ENCODE measurements around the gene B9D2. TPM values are rescaled to one million over a fixed set of nuclear protein-coding genes. Genes with fewer than 3 reads are reported as not detected.
"Not testable (repeated sequence)": the region's sequence is repeated elsewhere in the genome, so short reads cannot be mapped to it uniquely, and the experiment has no call there.

B9D2 gene
- polyA plus RNA-seq, 1 of the 3 experiments (the other 2 are of a cell fraction), result 13.3 TPM

- Histone ChIP-seq H3K9me2 (no peaks in the 10 kb centered on the region), H2AFZ (ENCODE audit: low read depth) (no peak overlapping the region), H3K27ac (ENCODE audit: low read depth in 2 of 2, low read length in 1 of 2) (peak overlapping the region in 1 of 2 experiments; percentile 79; a peak in 1 of 4 replicates), H3K4me3 (ENCODE audit: low read depth in 2 of 2, low read length in 1 of 2) (peak overlapping the region; percentile 65 to 99), H4K20me1 (ENCODE audit: insufficient read depth) (peaks cover 71% of the 10 kb centered on the region), H3K9me3 (no peaks in the 10 kb centered on the region), H3F3A (replicated peaks; ENCODE audit: insufficient read depth) (peaks cover 9% of the 10 kb centered on the region), H3K27me3 (ENCODE audit: insufficient read depth) (no peaks in the 10 kb centered on the region), H3K4me2 (peak overlapping the region; percentile 99), H3K79me2 (ENCODE audit: insufficient read depth) (peaks cover 78% of the 10 kb centered on the region), H3K4me1 (ENCODE audit: control insufficient read depth in 1 of 2, insufficient read depth in 2 of 2, low read depth in 1 of 2, low read length in 1 of 2) (peaks cover 0 to 33% of the 10 kb centered on the region in 2 experiments; a peak in 2 of 4 replicates), H3K36me3 (replicated peaks in 1 of 2; ENCODE audit: control insufficient read depth in 1 of 2, insufficient read depth in 2 of 2, low read length in 1 of 2) (peaks cover 0 to 38% of the 10 kb centered on the region in 2 experiments), H3K9ac (peak overlapping the region; percentile 92; the same call in 1 of the 2 replicates)
- ChIA-PET CTCF (interaction anchor here (0.7 to 3.4 kb wide), 4 partner anchors 10 to 43 kb away, joined by 3 to 29 read pairs (median 12); no protein-coding TSS in a partner anchor), POLR2A (interaction anchor here (0.7 kb wide), 1 partner anchor 26 kb away, joined by 3 read pairs; no protein-coding TSS in a partner anchor)
- DNase-seq, result peak; percentile 16
- TF ChIP-seq RXRA (IDR thresholded peaks at IDR 0.05; ENCODE audit: borderline replicate concordance, low read depth), result no peak
- no peak for TF ChIP-seq MEF2A (IDR thresholded peaks at IDR 0.05; ENCODE audit: borderline replicate concordance, low read depth)
- TF ChIP-seq USF2 (IDR thresholded peaks at IDR 0.05; ENCODE audit: borderline replicate concordance, low read depth, low read length), result no peak
- peak; percentile 6; the same call in 1 of the 2 replicates for TF ChIP-seq MAX (IDR thresholded peaks at IDR 0.05; ENCODE audit: low read depth)
- TF ChIP-seq SIN3A (IDR thresholded peaks at IDR 0.05; ENCODE audit: borderline replicate concordance, low read depth, low read length), result no peak
- 42% methylated on average over 22 of the region's 22 CpGs for WGBS (ENCODE audit: low lambda C conversion rate)
These were observed 13.1 kb downstream of the B9D2 start for GRCh38 chr19:41350735-41351338.

- DNase-seq; H3K4me1 ChIP-seq (ENCODE audit: control insufficient read depth in 1 of 2, insufficient read depth in 2 of 2, low read depth in 1 of 2, low read length in 1 of 2); H3K4me3 ChIP-seq (ENCODE audit: low read depth in 2 of 2, low read length in 1 of 2); CTCF ChIA-PET; H3K9me3 ChIP-seq; H3K9ac ChIP-seq; H3K27me3 ChIP-seq (ENCODE audit: insufficient read depth); H2AFZ ChIP-seq (ENCODE audit: low read depth); H3K27ac ChIP-seq (ENCODE audit: low read depth in 2 of 2, low read length in 1 of 2); H3K9me2 ChIP-seq; H3F3A ChIP-seq (replicated peaks; ENCODE audit: insufficient read depth); H3K4me2 ChIP-seq; POLR2A ChIA-PET: not testable (repeated sequence)
- Histone ChIP-seq H3K79me2 (ENCODE audit: insufficient read depth) (peaks cover 97% of the 10 kb centered on the region), H4K20me1 (ENCODE audit: insufficient read depth) (peaks cover 91% of the 10 kb centered on the region), H3K36me3 (replicated peaks in 1 of 2; ENCODE audit: control insufficient read depth in 1 of 2, insufficient read depth in 2 of 2, low read length in 1 of 2) (peaks cover 9 to 72% of the 10 kb centered on the region in 2 experiments)
- WGBS (ENCODE audit: low lambda C conversion rate), result 94% methylated on average over 9 of the region's 9 CpGs
These were observed 17.0 kb downstream of the B9D2 start for GRCh38 chr19:41346916-41347315.

GRCh38 chr19:41344162-41344561, 19.8 kb downstream of the B9D2 start:
- Histone ChIP-seq H3K9ac (no peak overlapping the region), H3K4me1 (ENCODE audit: control insufficient read depth in 1 of 2, insufficient read depth in 2 of 2, low read depth in 1 of 2, low read length in 1 of 2) (no peaks in the 10 kb centered on the region), H3K4me3 (ENCODE audit: low read depth in 2 of 2, low read length in 1 of 2) (no peak overlapping the region), H3K9me3 (no peaks in the 10 kb centered on the region), H3K4me2 (no peak overlapping the region), H3K27ac (ENCODE audit: low read depth in 2 of 2, low read length in 1 of 2) (no peak overlapping the region), H3K27me3 (ENCODE audit: insufficient read depth) (no peaks in the 10 kb centered on the region), H3F3A (replicated peaks; ENCODE audit: insufficient read depth) (peaks cover 20% of the 10 kb centered on the region), H3K79me2 (ENCODE audit: insufficient read depth) (peaks cover 96% of the 10 kb centered on the region), H4K20me1 (ENCODE audit: insufficient read depth) (peaks cover 87% of the 10 kb centered on the region), H3K36me3 (replicated peaks in 1 of 2; ENCODE audit: control insufficient read depth in 1 of 2, insufficient read depth in 2 of 2, low read length in 1 of 2) (peaks cover 9 to 75% of the 10 kb centered on the region in 2 experiments), H3K9me2 (no peaks in the 10 kb centered on the region), H2AFZ (ENCODE audit: low read depth) (no peak overlapping the region)
- no peak for TF ChIP-seq USF1 (IDR thresholded peaks at IDR 0.05; ENCODE audit: borderline replicate concordance, low read depth)
- TF ChIP-seq SIN3A (IDR thresholded peaks at IDR 0.05; ENCODE audit: borderline replicate concordance, low read depth, low read length), result no peak
- TF ChIP-seq NFIC (IDR thresholded peaks at IDR 0.05; ENCODE audit: borderline replicate concordance), result no peak
- no peak for TF ChIP-seq RCOR1 (IDR thresholded peaks at IDR 0.05; ENCODE audit: low read length)
- no peak for TF ChIP-seq RXRA (IDR thresholded peaks at IDR 0.05; ENCODE audit: borderline replicate concordance, low read depth)
- ChIA-PET POLR2A (no interaction called here), CTCF (no interaction called here)
- no peak for DNase-seq
- WGBS (ENCODE audit: low lambda C conversion rate), result 100% methylated on average over 2 of the region's 2 CpGs

Measured in SK-N-SH (cell line).